RPMI8226 (cell line): ENCODE data around the gene CBX8.

Source experiments
- DNase-seq: peaks from one replicate; pipeline ENCODE4 v3.0.0-alpha.2; 2015

Gene CBX8

DNA sequence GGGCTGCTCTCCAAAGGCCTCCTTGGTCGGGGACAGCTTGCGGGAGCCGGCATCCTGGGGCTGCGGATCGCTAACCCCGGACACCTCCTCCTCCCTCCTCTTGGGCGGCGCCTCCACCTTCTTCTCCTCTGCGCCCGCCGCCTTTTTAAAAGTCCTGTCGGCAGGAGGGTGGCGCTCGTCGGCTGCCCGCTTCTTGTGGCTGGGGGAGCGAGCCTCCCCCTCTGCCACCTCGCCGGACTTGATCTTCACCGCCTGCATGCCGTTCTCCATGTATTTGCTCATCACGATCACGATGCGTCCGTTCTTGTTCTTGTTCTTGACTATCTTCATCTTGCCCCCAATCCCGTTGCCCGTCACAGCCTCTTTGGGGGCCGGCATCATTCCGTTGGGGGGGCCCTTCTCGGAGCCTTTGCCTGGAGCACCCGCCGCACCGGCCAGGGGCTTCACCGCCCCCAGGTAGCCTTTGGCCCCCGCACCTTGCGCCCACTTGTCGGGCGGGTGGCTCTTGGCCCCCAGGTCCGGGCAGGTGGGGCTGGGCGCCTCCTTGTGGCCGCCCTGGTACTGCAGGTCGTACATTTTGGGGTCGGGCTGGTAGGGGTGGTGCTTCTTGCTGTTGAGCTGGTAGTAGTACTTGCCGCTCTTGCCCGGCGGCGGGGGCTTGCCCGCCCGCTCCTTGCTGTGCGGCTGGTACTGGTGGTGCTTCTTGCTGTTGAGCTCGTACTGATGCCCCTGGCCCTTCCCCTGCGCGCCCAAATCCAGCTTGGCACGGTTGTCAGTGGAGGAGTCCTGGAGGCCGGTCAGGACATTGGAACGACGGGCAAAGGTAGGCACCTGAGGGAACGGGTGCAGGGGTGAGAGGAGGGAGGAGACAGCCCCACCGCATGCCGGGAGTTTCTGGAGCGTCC is 37.9 kb upstream of the CBX8 start:
- DNase-seq: no peak

DNA sequence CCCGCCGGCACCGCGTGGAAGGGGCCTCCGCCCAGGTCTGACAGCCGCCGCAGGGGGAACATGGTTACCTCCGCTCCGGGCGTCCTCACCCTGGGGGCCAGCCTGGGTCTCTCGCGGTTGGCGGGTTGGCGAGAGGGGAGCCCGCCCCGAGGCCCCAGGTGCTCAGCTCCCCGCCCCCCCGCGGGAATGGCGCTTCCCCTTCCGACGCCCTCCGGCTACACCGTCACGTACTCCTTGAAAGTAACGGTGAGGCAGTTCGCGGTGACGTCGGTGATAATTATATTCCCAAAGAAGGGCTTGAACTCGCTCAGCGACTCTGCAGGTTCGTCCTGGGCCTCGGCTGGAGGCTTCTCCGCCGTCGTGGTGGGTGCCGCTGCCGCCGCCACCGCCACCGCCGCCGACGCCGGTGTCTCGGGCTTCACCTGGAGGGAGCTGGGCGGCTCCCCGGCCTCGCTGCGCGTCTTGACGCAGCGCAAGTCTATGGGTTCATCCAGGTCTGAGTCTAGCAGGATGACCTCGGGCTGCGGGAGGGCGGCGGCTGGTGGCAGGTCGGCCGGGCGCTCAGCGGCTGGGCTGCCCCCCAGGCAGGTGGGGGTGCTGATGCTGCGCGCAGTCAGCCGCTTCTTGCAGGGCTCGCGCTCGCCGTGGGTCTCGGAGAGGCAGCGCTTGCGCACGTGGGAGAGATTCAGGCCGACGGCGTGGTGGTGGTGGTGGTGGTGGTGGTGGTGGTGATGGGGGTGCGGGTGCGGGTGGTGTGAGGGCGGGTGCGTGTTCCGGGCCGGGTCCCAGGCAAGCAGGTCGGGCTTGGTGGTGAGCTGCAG is 37.1 kb upstream of the CBX8 start:
- no peak for DNase-seq

DNA sequence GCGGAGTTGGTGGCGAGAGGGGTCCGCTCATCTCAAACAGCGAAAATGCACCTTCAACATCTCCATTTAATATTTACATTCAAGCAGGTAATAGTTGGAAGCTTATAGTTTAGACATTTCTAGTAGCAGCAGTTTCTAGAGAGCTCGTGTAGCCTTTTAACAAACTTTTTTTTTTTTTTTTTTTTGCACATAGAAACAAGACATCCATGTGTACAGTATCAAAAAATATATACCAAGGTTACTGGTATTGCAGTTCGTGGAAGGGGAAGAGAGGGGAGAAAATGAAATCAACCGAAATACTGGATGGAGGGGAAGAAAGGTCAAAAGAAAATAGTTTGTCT is 36.2 kb upstream of the CBX8 start:
- DNase-seq: no peak

DNA sequence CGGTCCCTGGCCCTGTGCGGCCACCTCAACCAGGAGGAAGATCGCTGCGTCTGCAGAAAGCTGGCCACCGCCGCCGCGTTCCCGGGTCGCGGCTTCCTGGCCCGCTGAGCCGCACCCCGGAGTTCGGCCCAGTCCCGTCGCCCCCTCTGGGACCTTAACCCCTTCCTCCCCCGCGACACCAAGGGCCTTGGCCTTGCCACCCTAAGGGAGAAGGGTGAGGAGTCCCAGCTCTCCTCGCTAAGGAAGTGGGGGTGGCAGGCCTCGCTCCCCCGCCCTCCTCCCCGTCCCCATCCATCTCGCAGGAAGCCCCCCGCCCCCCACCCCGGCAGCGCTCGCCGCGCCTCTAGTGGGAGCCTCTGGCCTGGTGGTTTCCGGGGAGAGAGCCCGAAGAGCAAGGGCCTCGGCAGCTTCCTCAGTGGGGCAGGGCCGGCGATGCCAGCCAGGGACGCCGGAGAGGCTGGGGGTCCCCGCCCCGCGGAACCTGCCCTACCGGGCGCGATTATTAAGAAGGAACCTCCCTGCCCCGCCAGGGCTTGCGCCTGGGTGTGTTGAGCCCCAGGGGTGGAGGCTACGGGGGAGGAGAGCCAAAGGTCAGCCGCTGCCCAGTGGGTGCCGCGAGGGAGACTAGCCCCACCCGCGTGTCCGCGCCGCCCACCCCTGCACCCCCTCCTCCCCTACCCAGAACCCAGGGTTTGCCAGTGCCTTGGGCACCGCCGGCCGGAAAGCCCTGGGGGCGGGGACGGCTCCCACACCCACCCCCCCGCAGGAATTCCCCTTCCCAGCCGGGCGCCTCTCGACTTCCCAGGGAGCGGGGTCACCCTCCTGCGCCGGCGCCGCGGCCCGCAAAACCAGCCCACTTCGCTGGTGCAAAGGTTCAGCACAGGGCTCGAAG is 35.6 kb upstream of the CBX8 start:
- DNase-seq: no peak

DNA sequence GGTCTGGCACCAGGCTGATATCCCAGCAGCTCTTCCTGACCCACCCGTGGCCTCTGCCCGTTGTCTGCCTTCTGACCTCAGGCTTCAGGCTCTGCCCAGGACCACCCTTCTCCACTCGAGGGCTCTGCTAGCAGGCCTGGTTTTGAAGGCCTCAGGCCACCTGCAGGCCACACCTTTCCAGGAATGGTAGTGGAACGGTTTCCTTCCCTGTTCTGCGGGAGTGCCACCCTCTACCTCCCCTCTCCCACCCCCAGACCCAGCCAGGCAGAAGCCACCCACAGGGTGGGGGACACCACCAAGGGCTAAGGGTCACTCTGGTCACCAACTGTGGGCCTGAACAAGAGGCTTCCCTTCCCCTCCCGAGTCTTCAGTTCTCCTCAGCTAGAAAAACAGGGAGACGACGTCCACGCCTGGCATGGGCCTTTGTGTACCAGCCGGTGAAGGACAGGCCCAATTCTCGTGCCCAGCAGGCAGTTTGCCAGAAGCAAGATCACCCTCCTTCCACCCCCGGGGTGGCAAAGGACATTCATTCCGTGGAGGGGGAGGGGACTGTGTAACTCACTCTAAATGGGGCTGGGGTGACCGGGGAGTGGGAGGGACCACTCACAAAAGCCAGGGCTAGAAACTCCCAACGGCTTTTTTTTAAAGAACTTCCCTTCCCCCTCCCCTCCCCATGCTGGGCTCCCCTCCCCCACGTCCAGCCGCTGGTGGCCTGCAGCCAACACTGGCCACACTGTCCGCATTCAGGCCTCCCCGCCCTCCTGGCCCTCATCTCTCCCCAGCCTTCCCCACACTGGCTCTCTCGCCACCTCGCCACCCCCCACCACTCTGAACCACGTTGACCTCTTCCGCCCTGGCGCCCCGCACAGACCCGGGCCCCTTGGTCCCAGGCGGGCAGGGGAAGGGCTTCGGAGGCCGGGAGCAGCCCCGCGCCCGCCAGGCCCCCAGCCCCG is 34.7 kb upstream of the CBX8 start:
- no peak for DNase-seq

DNA sequence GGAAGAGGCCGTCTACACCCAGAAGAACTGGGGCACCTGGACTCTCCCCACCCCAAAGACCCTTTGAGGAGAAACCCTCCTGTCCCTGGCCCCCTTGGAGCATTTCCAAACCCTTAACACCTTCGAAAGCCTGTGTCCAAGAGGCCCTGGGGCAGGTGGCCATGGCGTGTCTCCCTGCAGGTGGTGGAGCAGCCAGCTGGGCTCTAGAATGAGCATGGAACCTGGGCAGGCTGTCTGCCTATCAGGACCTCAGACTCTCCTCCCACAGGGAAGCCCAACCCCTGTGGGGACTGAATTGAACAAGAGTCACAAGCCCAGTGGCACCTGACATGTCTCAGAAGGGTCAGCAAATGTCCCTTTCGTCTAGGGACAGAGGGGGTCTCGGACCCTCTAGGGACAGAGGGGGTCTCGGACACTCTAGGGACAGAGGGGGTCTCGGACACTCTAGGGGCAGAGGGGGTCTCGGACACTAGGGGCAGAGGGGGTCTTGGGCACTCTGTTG is 33.9 kb upstream of the CBX8 start:
- peak; percentile 58 for DNase-seq

DNA sequence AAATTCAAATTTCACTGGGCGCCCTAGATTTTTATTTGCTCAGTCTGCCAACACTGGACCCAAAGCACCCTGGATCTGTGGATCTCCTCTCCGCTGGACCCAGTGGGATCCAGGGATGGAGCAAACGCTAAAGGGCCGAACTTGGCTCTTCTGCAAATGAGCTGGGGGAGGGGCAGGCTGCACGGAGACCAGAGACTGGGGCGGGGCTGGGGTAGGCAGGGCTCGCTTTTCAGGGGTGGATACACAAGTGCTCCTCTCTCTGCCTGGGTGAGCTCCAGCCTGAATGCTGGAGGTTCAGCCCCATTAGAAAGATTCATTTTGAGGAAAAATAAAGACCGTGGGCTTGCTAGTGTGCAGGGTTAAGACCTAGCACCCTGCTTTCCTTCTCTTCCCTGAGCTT is 33.4 kb upstream of the CBX8 start:
- no peak for DNase-seq

DNA sequence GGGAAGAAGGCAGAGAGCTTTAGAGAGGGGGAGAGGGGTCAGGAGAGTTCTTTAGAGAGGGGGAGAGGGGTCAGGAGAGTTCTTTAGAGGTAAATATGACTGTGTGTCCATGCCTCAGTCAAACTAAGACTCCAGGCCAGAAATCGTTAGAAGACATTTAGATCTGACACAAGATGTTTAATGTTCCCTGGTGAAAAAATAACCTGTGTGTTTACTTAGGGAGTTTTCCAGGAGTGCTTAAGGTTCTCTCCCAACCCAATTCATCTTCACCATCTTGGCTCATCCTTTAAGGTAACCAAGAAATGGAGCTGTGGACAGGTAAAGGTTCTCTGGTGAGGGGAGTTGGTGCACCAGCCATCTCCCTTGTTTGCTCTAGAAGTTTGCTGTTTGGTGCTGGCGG is 32.6 kb upstream of the CBX8 start:
- no peak for DNase-seq

DNA sequence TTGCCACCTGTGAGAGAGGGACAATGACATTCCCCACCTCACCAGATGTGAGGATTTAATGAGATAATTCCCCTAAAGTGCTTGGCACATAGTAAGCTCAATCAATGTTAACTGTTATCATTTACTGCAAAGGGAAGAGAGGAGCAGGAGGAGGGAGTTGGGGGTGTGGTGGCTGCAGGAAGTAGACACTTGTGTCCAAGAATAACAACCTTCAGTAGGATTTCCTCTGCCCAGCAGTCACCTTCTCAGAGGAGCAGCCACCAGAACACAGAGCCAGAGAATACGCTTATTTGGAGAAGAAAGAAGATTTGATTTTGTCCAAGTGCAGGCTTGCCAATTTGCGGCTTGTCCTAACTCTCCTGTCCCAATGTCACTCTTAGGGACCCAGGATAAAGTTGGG is 32.1 kb upstream of the CBX8 start:
- no peak for DNase-seq

DNA sequence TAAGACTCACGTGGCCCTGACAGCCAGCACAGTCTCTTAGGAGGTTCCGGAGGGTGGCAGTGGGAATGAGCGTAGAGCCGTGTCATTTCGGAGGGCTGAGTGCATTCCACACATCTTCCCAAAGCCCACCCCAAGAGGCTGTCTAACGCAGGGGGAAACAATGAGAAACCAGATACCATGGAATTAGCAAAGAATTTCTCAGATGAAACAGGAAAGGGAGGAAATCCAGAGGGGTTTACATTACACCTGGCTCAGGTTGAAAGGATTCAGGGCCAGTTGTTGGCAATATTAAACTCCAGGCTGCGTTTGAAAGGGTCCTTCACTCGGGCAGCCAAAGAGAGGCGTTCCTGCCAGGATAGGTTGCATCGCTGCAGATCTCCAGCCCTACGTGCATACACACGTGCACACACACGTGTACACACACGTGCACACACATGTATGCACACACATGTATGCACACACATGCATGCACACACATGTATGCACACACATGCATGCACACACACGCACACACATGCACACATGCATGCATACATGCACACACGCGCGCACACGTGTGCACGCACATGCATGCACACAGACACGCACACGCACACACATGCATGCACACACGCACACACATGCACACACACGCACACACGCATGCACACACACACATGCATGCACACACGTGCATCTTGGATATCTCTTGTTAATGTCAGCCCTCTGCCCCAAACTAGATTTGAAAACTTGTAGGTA is 30.1 kb upstream of the CBX8 start:
- DNase-seq: no peak

DNA sequence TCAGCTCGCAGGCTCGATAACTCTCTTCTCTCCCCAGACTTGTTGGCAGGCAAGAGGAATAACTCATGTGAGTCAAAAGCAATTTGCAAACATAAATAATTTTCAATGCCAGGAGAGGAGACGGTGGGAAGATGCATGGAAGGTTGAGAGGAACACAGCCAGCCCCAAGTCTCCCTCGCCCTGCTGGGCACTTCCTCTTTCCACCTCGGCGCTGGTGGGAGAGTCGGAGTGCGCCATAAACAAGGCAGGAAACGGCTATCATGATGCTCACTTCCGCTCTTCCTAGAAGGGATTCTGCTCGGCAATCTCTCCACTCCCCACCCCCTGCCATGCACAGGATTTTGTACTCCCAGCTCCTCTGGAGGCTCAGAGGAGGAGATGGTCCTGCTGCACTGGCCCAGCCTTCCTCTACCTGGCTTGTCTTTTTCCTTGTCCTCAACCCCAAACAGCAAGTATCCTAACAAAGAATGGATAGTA is 29.4 kb upstream of the CBX8 start:
- DNase-seq: no peak

DNA sequence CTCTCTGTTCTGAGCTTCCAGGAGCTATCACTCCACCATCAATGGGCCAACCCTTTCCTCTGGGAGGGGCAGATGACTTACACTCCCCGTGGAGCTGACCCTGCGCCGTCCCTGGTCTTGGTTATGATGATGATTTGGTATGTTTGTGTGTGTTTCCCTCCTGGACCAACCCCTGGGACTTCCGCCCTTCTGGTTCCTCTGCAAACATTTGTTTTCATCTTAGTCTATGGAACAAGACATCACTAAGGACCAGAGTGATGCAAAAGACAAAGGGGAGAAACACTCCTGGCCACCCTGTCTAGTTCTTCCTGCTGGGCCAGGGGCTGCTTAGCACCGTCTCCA is 28.7 kb upstream of the CBX8 start:
- no peak for DNase-seq

DNA sequence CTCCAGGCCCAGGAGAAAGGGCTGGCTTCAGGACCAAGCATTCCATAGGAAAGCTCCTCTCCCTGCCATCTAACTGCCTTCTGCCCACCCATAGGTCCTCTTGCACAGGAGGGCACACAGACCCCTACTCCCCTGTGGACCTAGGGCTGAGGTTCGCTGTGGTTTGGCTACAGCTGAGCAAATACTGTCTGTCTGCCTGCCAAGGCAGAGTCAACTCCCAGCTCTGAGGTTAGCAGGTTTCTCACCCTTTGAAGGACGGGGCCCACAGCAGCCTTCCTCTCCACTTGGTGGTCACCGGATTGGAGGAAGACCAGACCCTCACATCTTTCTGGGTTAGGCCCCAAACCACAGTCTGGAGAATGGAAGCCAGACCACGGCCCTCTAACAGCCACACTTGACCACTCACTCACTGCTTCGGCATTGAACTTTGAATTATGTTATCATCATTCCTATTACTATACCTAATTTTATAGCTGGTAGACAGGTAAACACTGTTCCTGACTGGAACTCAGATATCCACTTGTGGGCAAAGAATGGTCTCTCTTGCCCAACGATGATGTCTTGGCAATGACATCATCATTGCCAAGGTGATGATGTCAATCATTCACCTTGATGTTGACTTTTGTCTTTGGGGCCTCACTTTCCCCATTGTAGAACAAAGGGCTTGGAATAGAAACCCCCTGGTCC is 28.2 kb upstream of the CBX8 start:
- no peak for DNase-seq

DNA sequence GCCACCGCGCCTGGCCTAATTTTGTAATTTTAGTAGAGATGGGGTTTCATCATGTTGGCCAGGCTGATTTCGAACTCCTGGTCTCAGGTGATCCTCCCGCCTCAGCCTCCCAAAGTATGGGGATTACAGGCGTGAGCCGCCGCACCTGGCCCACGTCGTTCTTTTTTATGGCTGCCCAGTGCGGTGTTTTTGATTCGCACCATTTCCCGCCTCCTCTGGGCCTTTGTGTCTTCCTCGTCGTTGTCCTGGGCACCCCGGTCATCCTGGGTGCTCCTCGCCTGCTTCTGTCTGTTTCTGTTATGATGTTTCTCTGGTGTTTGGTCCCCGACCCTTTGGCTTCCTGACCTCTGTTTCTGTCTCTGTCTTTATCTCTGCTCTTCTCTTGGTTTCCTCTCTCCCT is 27.4 kb upstream of the CBX8 start:
- no peak for DNase-seq

DNA sequence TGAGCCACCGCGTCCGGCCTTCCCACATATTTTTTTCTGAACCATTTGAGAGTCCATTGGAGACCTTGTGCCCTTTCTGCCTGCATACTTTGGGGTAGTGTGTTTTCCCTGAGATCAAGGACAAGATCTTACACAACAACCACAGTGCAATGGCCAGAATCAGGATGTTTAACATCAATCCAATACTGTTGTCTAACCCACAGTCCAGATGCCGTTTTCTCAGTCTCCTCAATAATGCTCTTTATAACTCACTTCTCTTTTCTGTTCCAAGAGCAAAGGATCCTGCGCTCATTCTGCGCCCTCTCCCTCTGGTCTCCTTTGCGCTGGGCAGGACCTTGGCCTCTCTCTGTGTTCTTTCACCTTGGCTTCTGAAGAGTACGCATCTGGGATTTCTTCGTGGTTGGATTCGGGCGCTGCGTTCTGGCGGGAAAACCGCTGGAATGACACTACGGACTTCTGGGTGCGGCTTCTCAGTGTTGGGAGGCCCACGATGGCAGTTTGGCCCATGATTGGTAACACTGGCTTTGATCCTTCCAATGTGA is 25.8 kb upstream of the CBX8 start:
- no peak for DNase-seq

DNA sequence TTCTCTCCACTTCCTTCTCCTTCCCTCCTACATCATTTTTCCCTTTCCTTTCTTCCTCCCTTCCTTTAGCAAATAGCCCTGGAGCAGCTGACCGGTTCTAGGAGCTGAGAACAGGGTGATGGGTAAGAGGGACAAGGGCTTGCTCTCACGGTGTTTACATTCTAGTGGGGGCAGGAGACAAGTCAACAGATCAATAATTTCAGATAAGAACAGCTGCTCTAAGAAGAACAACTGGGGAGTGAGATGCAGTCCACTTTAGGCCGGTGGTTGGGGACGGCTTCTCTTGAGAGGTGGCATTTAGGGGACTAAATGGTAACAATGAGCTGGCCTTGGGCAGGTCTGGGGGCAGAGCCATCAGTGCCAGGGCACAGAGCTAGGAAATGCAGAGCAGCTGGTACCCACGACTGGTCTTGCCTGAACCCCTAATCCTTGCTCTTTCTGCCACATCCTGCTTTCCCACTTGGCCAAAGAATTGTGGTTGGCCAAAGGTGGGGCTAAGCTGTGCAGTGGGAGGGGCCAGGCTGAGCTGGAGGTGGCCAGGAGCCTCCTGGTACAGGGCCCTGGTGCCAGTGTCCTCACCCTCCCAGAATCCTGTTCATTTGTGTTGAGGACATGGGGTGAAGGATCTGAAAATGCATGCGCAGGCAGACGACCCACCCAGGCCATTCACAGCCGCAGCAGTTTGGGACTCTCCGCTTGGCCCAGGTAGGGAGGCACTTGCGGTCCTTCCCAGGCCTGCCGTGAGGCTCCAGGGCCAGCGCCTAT is 24.6 kb upstream of the CBX8 start:
- DNase-seq: no peak

DNA sequence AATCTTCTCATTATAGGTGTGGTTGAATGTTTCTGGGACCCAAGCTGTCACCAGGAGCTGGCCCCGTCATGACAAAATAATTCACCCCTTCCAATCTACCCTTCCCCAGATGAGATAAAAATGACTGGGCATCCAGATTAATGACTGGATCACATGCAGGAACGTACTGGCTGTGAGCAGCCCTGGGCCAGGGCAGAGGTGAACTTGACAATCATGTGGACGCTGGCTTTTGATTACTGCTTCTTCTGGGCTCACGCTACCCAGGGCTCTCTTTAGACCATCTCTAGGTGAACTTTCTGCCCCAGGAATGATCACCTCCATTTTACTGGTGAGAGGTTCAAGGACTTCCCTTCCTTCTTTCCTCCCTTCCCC is 24.1 kb upstream of the CBX8 start:
- DNase-seq: no peak

DNA sequence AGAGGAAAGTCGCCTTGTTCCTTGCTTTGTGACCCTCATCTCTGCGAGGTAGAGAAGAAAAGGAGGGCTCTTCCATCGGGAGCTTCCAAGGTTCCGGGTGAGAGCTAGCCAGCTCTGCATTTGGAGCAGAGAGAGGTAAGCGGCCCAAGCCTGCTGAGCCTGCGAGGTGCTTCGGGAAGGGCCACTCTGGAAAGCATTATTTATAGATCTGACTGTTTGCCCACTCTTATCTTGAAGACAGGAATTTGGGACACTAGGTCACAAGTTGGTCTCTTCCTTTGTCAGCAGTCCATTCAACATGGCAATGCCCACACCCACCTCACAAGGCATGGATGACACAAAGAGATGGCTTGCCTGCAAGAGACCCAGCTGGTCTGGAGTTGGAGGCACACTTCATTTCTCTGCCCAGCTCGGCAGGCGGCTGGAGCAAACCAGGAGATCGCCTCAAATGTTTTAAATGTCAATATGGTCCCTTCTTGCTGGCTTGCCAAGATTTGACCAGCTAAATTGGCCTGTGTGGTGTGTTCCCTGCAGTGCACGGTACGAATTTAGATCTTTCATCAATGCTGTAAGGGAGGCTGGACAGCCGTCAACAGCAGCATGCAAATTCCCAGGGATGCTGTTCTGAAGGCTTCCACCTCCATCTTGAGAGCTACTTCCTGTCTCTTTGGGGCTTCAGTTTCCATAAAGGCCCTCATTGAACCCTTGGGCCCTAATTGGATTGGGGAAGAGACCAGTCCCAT is 22.8 kb upstream of the CBX8 start:
- no peak for DNase-seq

DNA sequence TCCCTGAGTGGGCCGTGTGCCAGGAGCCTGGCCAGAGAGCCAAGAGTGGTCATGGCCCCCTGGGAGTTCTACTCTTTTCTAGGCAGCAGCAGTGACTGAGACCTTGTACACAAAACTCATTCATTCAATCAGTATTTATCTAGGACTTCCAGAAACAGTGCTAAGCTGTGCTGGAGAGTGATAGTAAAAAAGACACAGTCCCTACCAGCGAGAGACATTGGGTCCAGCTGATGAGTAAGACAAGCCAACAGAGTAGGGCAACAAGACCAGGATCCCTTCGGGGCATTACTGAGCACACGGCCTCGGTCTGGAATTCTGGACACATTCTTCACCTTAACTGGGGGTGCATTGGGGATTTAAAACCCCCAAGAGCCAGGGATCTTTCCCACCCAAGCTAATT is 22.2 kb upstream of the CBX8 start:
- DNase-seq: no peak
